Measurements from ENCODE around the gene KCND3.

KCND3 gene

GRCh38 chr1:111737216-111738132 is 252.0 kb downstream of the KCND3 start:
- peak in 1 of 2 donors; percentile 86 for DNase-seq

- DNase-seq, result peak; percentile 78 to 86
Measured at GRCh38 chr1:111736548-111737215, 252.8 kb downstream of the KCND3 start.

- no peak for DNase-seq
Measured at GRCh38 chr1:111735858-111736544, 253.5 kb downstream of the KCND3 start.

GRCh38 chr1:111735321-111735720 is 254.1 kb downstream of the KCND3 start:
- DNase-seq, result no peak

DNA sequence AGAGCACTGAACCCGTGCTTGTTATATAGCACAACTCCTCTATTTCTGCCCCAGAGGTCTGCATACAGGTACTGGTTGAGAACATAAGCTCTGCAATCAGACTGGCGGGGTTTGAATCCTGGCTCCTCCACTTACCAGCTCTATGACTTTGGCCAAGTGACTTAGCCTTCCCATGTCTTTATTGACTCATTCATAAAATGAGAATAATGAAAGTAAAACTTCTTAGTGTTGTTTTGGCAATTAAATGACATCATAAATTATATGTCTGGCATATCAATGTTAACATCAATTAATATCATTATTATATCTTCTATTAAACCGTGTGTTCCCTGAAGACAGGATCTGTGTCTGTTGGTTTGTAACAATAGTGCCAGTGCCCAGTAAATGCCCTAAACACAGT is 254.6 kb downstream of the KCND3 start:
- no peak for DNase-seq

DNA sequence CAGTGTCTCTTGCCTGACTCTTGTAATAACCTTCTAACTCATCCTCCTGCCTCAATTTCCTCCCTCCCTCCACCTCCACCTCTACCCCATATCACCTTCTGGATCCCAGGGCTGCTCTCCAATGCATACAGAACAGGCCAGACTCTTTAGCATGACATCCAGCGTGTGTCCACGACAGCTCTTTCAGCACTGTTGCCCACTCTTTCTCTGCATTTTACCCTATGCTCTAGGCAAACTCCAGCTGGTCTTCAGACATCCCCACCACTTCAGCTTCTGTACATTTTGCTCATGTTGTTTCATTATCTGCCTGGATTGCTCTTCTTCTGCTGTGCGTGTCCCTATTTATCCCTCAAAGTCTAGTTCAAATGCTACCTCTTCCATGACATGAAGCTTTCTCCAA is 255.0 kb downstream of the KCND3 start:
- DNase-seq, result no peak

DNA sequence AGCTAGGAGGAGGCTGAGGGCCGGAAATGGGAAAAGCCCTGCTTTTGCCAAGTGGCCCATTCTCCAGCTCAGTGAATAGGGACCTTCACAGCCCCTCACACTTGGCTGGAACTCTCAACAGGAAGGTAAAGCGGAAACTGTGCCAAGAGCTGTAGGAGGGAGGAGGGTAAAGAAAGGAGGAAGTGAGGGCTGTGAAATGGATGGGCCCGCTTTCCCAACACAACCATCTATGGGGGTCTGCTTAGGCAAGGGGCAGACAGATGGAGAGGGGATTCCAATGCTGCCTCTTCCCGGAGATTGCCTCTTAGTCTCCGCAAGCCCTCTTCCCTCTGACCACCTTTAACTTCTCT is 255.5 kb downstream of the KCND3 start:
- DNase-seq, result no peak

GRCh38 chr1:111733183-111733991 is 256.1 kb downstream of the KCND3 start:
- peak in 1 of 2 donors; percentile 28 for DNase-seq

DNA sequence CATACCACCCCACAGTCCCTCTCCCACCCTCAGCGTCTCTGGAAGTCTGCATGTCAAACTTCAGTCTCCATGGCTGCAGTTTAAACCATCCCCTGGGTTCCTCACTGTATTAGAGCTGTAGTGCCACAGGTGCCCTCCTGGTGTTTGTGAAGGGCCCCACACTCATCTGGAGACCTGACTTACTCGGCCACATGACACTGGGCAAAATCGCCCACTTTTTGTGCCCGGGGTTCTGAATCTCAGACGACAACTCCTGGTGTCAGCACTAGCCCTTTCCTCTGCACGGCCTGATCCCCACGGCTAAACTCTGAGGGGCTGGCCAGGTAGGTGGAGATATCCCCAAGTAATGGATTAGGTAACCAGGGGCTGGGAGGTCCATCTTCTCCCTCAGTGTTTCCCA is 256.8 kb downstream of the KCND3 start:
- DNase-seq, result no peak

DNA sequence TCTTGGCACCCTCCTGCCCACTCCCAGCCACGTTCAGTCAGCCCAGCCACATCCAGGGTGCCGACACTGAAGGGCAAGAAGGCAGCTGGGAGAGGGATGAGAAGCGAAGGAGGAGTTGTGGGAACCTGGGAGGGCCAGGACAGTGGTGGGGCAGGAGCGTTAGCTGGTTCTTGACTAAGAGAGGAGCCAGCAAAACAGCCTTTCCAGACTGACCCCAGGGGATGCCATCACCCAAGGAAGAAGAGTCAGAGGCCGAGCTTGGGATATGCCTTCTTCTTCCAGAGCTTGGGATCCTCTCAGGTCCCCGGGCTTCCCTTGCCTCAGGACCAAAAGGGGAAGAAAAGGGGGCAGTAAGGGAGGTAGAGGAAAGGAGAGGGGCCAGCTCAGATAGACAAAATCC is 257.5 kb downstream of the KCND3 start:
- DNase-seq, result no peak

- no peak for DNase-seq
Measured at GRCh38 chr1:111730706-111731105, 258.8 kb downstream of the KCND3 start.

DNA sequence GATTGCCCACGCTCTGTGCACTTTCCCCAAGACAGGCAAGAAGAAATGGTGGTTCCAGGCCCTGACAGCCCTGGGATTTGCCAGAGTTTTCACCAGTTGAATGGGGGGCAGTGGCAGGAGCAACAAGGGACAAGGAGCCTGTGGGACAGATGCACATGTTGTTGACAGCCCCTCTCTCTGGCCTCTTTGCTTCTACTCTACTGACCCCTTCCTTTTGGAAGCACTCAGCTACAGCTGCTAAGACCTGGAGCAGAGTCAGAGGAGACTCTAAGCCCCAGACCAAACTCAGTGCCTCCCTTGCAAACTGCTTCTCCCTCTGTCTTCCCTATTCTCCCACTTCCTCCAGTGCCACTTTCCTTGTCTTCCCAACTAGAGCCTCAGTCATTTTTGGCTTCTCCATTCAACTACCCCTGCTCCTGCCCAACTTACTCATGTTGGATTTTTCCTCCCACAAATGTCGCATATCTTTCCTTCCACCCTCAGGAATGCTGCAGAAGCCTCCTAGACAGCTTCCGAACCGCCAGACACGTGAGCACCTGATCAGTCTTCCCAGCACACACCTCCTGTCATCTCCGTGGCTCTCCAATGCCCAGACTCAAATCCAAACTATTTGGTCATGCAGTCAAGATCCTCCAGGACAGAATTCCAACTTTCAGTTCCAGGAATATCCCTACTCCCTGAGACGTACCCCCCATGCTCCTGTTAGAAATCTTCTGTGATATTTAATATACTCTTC is 259.4 kb downstream of the KCND3 start:
- no peak for DNase-seq

DNA sequence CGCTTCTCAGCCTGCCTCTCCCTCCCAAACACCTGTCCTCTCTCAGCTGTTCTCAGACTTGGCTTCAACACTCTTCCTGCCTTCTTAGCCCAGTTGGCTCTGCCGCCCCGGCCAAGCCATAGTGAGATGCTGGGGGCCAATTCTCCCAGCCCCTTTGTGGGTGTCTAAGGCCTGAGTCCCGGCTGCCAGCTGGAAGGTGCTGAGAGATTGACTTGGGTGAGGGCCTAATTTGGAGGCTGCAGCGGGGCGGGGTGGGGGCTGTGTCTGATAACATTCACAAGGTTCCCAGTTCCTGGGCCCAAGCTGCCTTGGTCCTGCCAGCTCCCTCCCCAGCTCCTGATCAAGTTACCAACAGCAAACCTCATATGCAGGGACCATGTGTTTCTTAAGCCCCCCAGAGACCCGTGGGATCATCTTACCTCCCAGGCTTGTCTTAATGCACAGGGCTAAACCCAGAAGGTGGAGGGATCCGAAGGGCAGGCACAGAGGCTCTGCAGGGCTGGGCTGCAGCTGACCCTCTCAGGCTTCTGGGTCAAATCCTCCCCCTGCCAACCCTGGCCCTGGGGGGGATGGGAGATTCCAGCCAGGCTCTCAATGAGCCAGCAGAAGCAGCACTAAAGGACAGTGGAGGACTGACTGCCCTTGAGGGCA is 260.1 kb downstream of the KCND3 start:
- peak in 1 of 2 donors; percentile 17 for DNase-seq

GRCh38 chr1:111727056-111727455 is 262.4 kb downstream of the KCND3 start:
- no peak for DNase-seq

DNA sequence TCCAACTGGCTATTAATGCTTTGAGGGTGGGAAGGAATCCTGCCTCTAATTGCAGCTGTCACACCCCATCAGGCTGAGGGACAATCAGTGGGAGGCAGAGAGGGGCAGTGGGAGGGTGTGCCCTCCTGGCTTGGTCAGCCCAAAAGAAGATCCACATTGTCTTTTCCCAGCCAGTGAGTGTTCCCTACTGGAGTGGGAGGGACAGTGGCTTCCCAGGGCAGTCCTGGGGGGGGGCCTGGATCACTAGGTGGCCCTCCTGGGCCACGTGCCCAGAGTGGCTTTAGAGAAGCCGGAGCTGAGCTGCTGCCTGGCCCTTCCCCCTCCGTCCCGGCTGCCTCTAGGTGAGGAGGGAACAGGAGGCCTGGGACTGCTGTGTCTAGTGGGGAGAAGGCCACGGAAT is 264.3 kb downstream of the KCND3 start:
- DNase-seq, result no peak

GRCh38 chr1:111723871-111724270 is 265.6 kb downstream of the KCND3 start:
- no peak for DNase-seq

- no peak for DNase-seq
Measured at GRCh38 chr1:111723091-111723806, 266.2 kb downstream of the KCND3 start.

DNA sequence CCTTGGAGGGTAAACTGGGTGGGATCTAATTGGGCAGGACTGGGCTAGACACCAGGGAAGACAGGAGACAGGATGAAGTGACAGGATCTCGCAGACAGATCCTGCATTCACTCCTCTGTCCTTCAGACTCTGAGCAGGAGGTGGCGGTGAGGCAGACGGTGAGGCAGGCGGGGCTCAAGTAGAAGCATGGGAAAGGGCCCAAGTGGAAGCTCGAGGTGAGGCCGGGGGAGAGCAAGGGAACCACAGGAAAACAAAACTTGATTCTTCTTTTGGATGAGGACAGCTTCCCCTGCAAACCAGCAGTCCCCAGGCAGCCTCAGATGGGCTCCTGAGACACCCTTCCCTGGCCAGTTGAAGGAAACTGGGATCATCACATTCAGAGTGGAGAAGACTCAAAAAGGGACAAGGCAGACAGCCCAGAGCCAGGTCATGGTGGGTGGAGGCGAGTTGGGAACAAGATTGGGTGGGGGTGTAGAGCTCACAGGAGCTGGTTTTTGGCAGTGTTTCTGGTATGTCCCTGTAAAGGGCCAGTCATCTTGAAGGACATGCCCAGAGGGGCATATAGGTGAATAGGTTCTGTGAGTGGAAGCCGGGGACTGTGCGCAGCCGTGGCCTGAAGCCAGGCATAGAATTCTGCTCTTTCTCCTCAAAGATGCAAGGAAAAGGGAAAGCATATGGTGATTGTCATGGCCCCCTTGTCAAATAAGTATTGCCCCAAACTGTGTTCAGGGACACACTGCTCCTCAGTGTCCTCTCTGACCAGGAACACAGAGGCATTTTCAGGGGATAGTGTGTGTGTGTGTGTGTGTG is 268.3 kb downstream of the KCND3 start:
- DNase-seq, result no peak
